ENCODE results near the gene PRRC2B.
"Not testable (repeated sequence)": the region's sequence is repeated elsewhere in the genome, so short reads cannot be mapped to it uniquely, and the experiment has no call there.

Gene PRRC2B

GRCh38 chr9:131491001-131491710 is 97.3 kb downstream of the PRRC2B start:
- no peak for DNase-seq

GRCh38 chr9:131492070-131492469 is 98.2 kb downstream of the PRRC2B start:
- DNase-seq, result no peak

GRCh38 chr9:131494296-131494870 is 100.5 kb downstream of the PRRC2B start:
- DNase-seq, result no peak

- no peak for DNase-seq
Measured at GRCh38 chr9:131495785-131496184, 101.9 kb downstream of the PRRC2B start.

GRCh38 chr9:131496844-131497405 is 103.0 kb downstream of the PRRC2B start:
- DNase-seq, result no peak

GRCh38 chr9:131499254-131499767 is 105.4 kb downstream of the PRRC2B start:
- DNase-seq, result no peak

GRCh38 chr9:131500377-131500776 is 106.5 kb downstream of the PRRC2B start:
- DNase-seq, result peak; percentile 66 to 80

GRCh38 chr9:131500939-131501541 is 107.2 kb downstream of the PRRC2B start:
- peak in 1 of 2 donors; percentile 43 for DNase-seq

- DNase-seq, result peak; percentile 91
Measured at GRCh38 chr9:131502781-131503625, 109.1 kb downstream of the PRRC2B start, which contains the start of gene POMT1. TSS of gene POMT1 (plus strand) at chr9:131502918. CDS start at chr9:131504219, 1,301 bp downstream.

GRCh38 chr9:131503626-131504465 is 110.0 kb downstream of the PRRC2B start:
- DNase-seq, result peak; percentile 42 to 63

GRCh38 chr9:131505012-131505411 is 111.1 kb downstream of the PRRC2B start:
- DNase-seq, result no peak

GRCh38 chr9:131511416-131511815 is 117.5 kb downstream of the PRRC2B start:
- DNase-seq, result no peak

- DNase-seq, result no peak
Measured at GRCh38 chr9:131511880-131512279, 118.0 kb downstream of the PRRC2B start.

- no peak for DNase-seq
Measured at GRCh38 chr9:131513177-131513576, 119.3 kb downstream of the PRRC2B start.

- DNase-seq, result not testable (repeated sequence)
Measured at GRCh38 chr9:131515559-131516031, 121.7 kb downstream of the PRRC2B start.

- DNase-seq, result no peak
Measured at GRCh38 chr9:131516100-131516499, 122.2 kb downstream of the PRRC2B start.

- DNase-seq, result no peak
Measured at GRCh38 chr9:131516930-131517329, 123.0 kb downstream of the PRRC2B start.

- no peak for DNase-seq
Measured at GRCh38 chr9:131517761-131518190, 123.9 kb downstream of the PRRC2B start.

GRCh38 chr9:131518553-131518952 is 124.7 kb downstream of the PRRC2B start:
- no peak for DNase-seq

- no peak for DNase-seq
Measured at GRCh38 chr9:131520503-131520902, 126.6 kb downstream of the PRRC2B start.

- no peak for DNase-seq
Measured at GRCh38 chr9:131521203-131521602, 127.3 kb downstream of the PRRC2B start.

All from CD4-positive, alpha-beta T cell treated with Interleukin-4 for 1 hour (primary cell).